ENCODE data around the gene METTL22.

DNA sequence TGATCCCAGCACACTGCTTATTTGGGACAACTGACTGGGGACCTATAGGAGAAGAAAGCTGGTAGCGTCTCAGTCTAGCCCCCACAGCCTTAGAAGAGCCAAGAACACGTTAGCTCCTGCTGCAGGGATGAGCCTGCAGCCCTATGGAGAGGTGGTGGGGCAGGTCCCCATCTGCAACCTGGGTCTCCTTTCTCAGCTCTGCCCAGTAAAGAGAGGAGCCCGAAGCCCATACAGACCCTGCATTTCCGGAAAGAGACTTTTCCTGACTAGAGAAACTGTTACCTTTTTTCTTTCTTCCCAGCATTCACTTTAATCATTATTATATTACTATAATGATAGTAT, 788 bp downstream of the METTL22 start:
- no peak for TF ChIP-seq RAD21 (IDR thresholded peaks at IDR 0.05; ENCODE audit: insufficient read depth, low read depth, low read length)
- TF ChIP-seq, protein P1, sequence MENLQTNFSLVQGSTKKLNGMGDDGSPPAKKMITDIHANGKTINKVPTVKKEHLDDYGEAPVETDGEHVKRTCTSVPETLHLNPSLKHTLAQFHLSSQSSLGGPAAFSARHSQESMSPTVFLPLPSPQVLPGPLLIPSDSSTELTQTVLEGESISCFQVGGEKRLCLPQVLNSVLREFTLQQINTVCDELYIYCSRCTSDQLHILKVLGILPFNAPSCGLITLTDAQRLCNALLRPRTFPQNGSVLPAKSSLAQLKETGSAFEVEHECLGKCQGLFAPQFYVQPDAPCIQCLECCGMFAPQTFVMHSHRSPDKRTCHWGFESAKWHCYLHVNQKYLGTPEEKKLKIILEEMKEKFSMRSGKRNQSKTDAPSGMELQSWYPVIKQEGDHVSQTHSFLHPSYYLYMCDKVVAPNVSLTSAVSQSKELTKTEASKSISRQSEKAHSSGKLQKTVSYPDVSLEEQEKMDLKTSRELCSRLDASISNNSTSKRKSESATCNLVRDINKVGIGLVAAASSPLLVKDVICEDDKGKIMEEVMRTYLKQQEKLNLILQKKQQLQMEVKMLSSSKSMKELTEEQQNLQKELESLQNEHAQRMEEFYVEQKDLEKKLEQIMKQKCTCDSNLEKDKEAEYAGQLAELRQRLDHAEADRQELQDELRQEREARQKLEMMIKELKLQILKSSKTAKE (IDR thresholded peaks at IDR 0.05; ENCODE audit: low read depth, poor library complexity, severe bottlenecking), result no peak
- no peak for TF ChIP-seq EZH2 (IDR thresholded peaks at IDR 0.05; ENCODE audit: borderline replicate concordance, control insufficient read depth, low read depth, low read length)
- TF ChIP-seq DPF2 (IDR thresholded peaks at IDR 0.05), result no peak

Data from GM12878 (cell line).